Hepatocyte (in vitro differentiated cells): ENCODE measurements around the gene GPN2. TPM values are rescaled to one million over a fixed set of nuclear protein-coding genes. Genes with fewer than 3 reads are reported as not detected.
"Not testable (repeated sequence)": the region's sequence is repeated elsewhere in the genome, so short reads cannot be mapped to it uniquely, and the experiment has no call there.

ENCODE experiments used
- DNase-seq: peaks from one replicate; pipeline ENCODE4 v3.0.0-alpha.2; 2016; ENCODE audit warnings: low spot score
- H2AFZ ChIP-seq: fragments of 200-600 bp; sonication (generic); 2 replicates; pipeline ENCODE4 v1.6.0; 2016; ENCODE audit warnings: antibody characterized with exemption, mild to moderate bottlenecking
- H3K27ac ChIP-seq: fragments of 200-600 bp; sonication (generic); 2 replicates; pipeline ENCODE4 v1.5.1; 2016; ENCODE audit warnings: mild to moderate bottlenecking
- H3K27me3 ChIP-seq: fragments of 200-600 bp; sonication (generic); 2 replicates; pipeline ENCODE4 v1.6.1; 2016
- H3K36me3 ChIP-seq: fragments of 200-600 bp; sonication (generic); replicated peaks from 2 replicates; pipeline ENCODE4 v1.5.1; 2016; ENCODE audit warnings: low read depth; ENCODE audit not compliant: insufficient read depth
- H3K4me1 ChIP-seq: fragments of 200-600 bp; sonication (generic); 2 replicates; pipeline ENCODE4 v1.5.1; 2016; ENCODE audit warnings: mild to moderate bottlenecking, moderate library complexity; ENCODE audit not compliant: insufficient read depth
- H3K4me2 ChIP-seq: fragments of 200-600 bp; sonication (generic); 2 replicates; pipeline ENCODE4 v1.6.0; 2016
- H3K4me3 ChIP-seq: fragments of 200-600 bp; sonication (generic); 2 replicates; pipeline ENCODE4 v1.5.1; 2016; ENCODE audit warnings: mild to moderate bottlenecking
- H3K79me2 ChIP-seq: fragments of 200-600 bp; sonication (generic); 2 replicates; pipeline ENCODE4 v1.6.0; 2017; ENCODE audit warnings: mild to moderate bottlenecking
- H3K9me2 ChIP-seq: fragments of 200-600 bp; sonication (generic); replicated peaks from 2 replicates; pipeline ENCODE4 v1.6.0; 2017; ENCODE audit warnings: mild to moderate bottlenecking; ENCODE audit not compliant: insufficient read depth
- H3K9me3 ChIP-seq: fragments of 200-600 bp; sonication (generic); 2 replicates; pipeline ENCODE4 v1.5.1; 2016; ENCODE audit warnings: low read depth, mild to moderate bottlenecking
- H4K20me1 ChIP-seq: fragments of 200-600 bp; sonication (generic); 2 replicates; pipeline ENCODE4 v1.6.0; 2016; ENCODE audit warnings: mild to moderate bottlenecking; ENCODE audit not compliant: insufficient read depth, poor library complexity, severe bottlenecking
- EZH2 ChIP-seq: fragments of 200-600 bp; sonication (generic); IDR thresholded peaks from 2 replicates; pipeline ENCODE4 v1.6.1; 2016; ENCODE audit warnings: antibody characterized with exemption, mild to moderate bottlenecking, borderline replicate concordance
- EZH2phosphoT487 ChIP-seq: fragments of 200-600 bp; sonication (generic); IDR thresholded peaks from one replicate; pipeline ENCODE4 v1.6.1; 2018; ENCODE audit warnings: antibody characterized with exemption, mild to moderate bottlenecking, low read depth, moderate library complexity; ENCODE audit not compliant: unreplicated experiment, severe bottlenecking
- WGBS: methylation state at CpG from one replicate; pipeline ENCODE4 v1.1.6; 2016; ENCODE audit warnings: low lambda C conversion rate; ENCODE audit errors: missing lambda C conversion rate; 5-methylcytosine and 5-hydroxymethylcytosine counted together
- polyA plus RNA-seq: library from polyadenylated mRNA; unstranded; fragments of >200 nt; fragmentation: Nextera tagmentation; extraction: Ambion mirVana; gene quantifications from 2 replicates; pipeline ENCODE4 v1.2.1, GENCODE V29; 2016
- total RNA-seq: library from RNA; depleted of rRNA; stranded (reverse); fragments of >200 nt; gene quantifications from 2 replicates; pipeline ENCODE4 v1.2.3, GENCODE V29; 2014
- TF ChIP-seq, protein P1 (sequence below): fragments of 200-600 bp; sonication (generic); IDR thresholded peaks from 2 replicates; pipeline ENCODE4 v1.5.1; 2016; ENCODE audit warnings: antibody characterized with exemption, mild to moderate bottlenecking; ENCODE audit not compliant: poor library complexity

GPN2 gene
- total and polyA plus RNA-seq, 2 experiments from 2014 or later, result 12.6 to 37.9 TPM

DNA sequence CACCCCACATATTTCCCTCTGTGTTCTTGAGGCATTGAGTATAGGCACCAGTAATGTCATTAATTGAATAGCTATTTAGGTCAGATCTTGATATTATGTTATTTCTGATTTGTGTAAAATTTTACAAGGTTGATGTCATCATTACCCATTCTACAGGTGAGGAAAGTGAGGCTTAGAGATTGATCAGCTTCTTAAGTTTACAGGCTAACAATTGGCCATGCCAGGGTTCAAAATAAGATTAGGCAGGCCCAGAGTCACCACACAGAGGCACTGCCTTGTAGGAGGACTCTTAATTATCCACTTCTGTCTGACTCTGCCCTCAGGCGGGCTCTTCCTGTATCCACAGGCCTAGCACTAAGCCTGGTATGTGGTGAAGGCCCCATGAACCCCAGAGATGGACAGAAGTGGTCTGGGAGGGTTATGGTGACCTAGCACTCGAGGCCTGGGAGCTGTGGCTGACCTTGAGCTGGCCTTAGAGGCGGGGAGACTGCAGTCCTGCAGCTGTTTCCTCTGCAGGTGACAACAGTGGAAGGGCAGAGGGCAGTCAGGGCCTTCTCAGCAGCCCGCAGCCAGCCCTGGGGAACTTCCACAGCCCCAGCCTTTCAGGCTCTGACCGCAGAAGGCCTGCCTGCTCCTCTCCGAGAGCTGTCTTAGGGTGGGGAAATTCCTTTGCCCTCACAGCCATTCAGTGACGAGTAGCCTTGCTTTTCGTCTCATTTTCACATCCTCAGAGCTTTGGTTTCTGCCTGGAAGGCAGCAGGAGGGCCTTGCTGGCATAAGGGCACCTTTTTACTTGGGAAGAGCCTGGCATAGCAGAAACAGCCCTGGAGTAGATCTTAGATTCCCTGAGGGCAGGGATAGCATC is 51.4 kb downstream of the GPN2 start:
- Histone ChIP-seq H3K4me1 (no peaks in the 10 kb centered on the region), H3K36me3 (no peaks in the 10 kb centered on the region), H3K9me3 (no peaks in the 10 kb centered on the region), H2AFZ (no peak overlapping the region), H3K27me3 (no peaks in the 10 kb centered on the region), H3K4me3 (no peak overlapping the region), H3K27ac (no peak overlapping the region), H3K9me2 (no peaks in the 10 kb centered on the region), H4K20me1 (no peaks in the 10 kb centered on the region), H3K4me2 (no peak overlapping the region), H3K79me2 (no peaks in the 10 kb centered on the region)
- 81% methylated on average over 8 of the region's 8 CpGs for WGBS
- DNase-seq, result no peak
- no peak for TF ChIP-seq EZH2phosphoT487
- TF ChIP-seq EZH2, result no peak
- TF ChIP-seq, protein P1, sequence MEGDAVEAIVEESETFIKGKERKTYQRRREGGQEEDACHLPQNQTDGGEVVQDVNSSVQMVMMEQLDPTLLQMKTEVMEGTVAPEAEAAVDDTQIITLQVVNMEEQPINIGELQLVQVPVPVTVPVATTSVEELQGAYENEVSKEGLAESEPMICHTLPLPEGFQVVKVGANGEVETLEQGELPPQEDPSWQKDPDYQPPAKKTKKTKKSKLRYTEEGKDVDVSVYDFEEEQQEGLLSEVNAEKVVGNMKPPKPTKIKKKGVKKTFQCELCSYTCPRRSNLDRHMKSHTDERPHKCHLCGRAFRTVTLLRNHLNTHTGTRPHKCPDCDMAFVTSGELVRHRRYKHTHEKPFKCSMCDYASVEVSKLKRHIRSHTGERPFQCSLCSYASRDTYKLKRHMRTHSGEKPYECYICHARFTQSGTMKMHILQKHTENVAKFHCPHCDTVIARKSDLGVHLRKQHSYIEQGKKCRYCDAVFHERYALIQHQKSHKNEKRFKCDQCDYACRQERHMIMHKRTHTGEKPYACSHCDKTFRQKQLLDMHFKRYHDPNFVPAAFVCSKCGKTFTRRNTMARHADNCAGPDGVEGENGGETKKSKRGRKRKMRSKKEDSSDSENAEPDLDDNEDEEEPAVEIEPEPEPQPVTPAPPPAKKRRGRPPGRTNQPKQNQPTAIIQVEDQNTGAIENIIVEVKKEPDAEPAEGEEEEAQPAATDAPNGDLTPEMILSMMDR, result no peak

DNA sequence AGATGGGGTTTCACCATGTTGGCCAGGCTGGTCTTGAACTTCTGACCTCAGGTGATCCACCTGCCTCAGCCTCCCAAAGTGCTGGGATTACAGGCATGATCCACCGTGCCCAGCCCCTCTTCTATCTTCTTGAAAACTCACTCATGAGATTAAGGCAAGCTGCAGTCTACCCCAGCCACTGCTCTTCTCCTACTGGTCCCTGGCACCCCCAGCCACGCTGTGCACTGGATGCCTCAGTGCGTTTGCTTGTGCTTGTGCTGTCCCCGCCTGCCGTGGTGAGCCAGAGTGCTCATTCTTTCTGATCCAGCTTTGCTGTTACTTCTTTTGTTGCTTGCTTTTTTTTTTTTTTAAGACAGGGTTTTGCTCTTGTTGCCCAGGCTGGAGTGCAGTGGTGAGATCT is 52.4 kb downstream of the GPN2 start:
- H4K20me1 ChIP-seq, H3K4me2 ChIP-seq, H3K27ac ChIP-seq, H3K79me2 ChIP-seq, H3K9me3 ChIP-seq, H3K4me3 ChIP-seq, H3K27me3 ChIP-seq, H3K36me3 ChIP-seq, H3K9me2 ChIP-seq, DNase-seq, H3K4me1 ChIP-seq, H2AFZ ChIP-seq: not testable (repeated sequence)
- WGBS, result 83% methylated on average over 5 of the region's 5 CpGs

DNA sequence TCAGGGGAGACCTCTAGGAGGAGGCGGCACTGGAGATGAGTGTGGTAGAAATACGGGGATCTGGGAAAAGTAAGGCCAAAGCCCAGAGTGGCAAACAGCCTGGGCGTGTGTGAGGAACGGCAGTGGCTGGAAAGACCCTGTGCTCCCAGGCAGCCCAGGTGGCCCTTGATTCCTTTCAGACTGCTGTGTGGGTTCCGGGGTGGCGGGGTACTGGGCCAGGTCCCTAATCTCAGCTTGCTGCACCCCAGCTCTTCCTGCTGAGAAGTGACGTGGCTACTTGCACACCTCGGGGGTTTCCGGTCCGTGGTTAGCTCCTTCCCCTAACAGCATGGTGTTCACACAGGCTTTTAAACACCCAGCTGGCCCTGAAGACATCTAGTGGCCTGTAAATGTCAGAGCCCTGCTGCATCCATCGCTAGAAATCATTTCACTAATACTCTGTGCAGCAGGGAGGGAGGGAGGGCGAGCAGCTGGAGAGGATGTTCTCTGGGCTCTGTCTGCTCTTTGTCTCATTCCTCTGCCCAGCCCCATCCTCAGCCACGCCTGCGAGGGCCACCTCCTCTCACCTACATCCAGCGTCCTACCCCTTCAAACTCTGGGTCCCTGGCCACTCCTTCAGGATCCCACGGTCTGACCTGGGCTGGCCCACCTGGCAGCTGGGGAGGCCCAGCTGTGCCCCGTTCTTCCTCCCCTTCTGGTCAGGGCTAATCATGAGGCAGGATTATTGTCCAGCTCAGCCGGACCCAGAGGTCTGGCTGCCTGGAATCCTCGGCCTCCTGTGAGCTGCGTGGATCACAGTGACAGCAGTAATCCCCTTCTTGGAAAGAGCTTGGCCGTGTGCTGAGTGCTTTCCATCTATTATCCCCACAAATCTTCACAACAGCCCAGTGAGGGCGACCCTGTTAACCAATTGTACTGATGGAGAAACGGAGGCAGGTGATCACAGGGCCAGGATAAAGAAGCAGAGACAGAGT is 56.4 kb downstream of the GPN2 start:
- peaks cover 25% of the 10 kb centered on the region for H3K79me2 ChIP-seq
- peaks cover 9% of the 10 kb centered on the region for H4K20me1 ChIP-seq
- no peak for DNase-seq
- H3K9me3 ChIP-seq, result no peaks in the 10 kb centered on the region
- no peak overlapping the region for H3K4me2 ChIP-seq
- no peak overlapping the region for H2AFZ ChIP-seq
- H3K9me2 ChIP-seq, result no peaks in the 10 kb centered on the region
- no peak overlapping the region for H3K4me3 ChIP-seq
- H3K36me3 ChIP-seq, result no peaks in the 10 kb centered on the region
- 82% methylated on average over 23 of the region's 23 CpGs for WGBS
- no peaks in the 10 kb centered on the region for H3K4me1 ChIP-seq
- TF ChIP-seq, protein P1, result no peak
- TF ChIP-seq EZH2 (no peak), EZH2phosphoT487 (no peak)
- H3K27me3 ChIP-seq, result no peaks in the 10 kb centered on the region
- no peak overlapping the region for H3K27ac ChIP-seq
